Smooth muscle cell (in vitro differentiated cells): ENCODE measurements around the gene UBE2J2. TPM values are rescaled to one million over a fixed set of nuclear protein-coding genes. Genes with fewer than 3 reads are reported as not detected.

ENCODE experiments used
- DNase-seq: peaks from one replicate; lab custom pipeline; 2025; ENCODE audit not compliant: unreplicated experiment; lab: John Stamatoyannopoulos, UW
- H2AFZ ChIP-seq: fragments of 200-600 bp; sonication (generic); 2 replicates; pipeline ENCODE4 v1.6.0; 2016; ENCODE audit warnings: antibody characterized with exemption, low read depth, mild to moderate bottlenecking
- H3F3A ChIP-seq: fragments of 200-600 bp; sonication (generic); 2 replicates; pipeline ENCODE4 v1.6.0; 2017; ENCODE audit warnings: antibody characterized with exemption, low read depth
- H3K27ac ChIP-seq: fragments of 200-600 bp; sonication (generic); 2 replicates; pipeline ENCODE4 v1.5.1; 2016; ENCODE audit warnings: low read depth, mild to moderate bottlenecking
- H3K27me3 ChIP-seq: fragments of 200-600 bp; sonication (generic); 2 replicates; pipeline ENCODE4 v1.6.1; 2016; ENCODE audit warnings: low read depth, mild to moderate bottlenecking
- H3K36me3 ChIP-seq: fragments of 200-600 bp; sonication (generic); 2 replicates; pipeline ENCODE4 v1.5.1; 2016; ENCODE audit warnings: low read depth
- H3K4me1 ChIP-seq: fragments of 200-600 bp; sonication (generic); 2 replicates; pipeline ENCODE4 v1.5.1; 2016; ENCODE audit warnings: low read depth
- H3K4me2 ChIP-seq: fragments of 200-600 bp; sonication (generic); 2 replicates; pipeline ENCODE4 v1.6.0; 2016; ENCODE audit warnings: mild to moderate bottlenecking
- H3K4me3 ChIP-seq: fragments of 200-600 bp; sonication (generic); 2 replicates; pipeline ENCODE4 v1.5.1; 2016; ENCODE audit warnings: mild to moderate bottlenecking
- H3K79me2 ChIP-seq: fragments of 200-600 bp; sonication (generic); 2 replicates; pipeline ENCODE4 v1.6.0; 2016; ENCODE audit warnings: low read depth, mild to moderate bottlenecking
- H3K9ac ChIP-seq: fragments of 200-600 bp; sonication (generic); 2 replicates; pipeline ENCODE4 v1.6.0; 2016; ENCODE audit warnings: low read depth
- H3K9me3 ChIP-seq: fragments of 200-600 bp; sonication (generic); replicated peaks from 2 replicates; pipeline ENCODE4 v1.5.1; 2016; ENCODE audit warnings: low read depth
- H4K20me1 ChIP-seq: fragments of 200-600 bp; sonication (generic); 2 replicates; pipeline ENCODE4 v1.6.0; 2016; ENCODE audit warnings: low read depth
- WGBS: methylation state at CpG from one replicate; pipeline ENCODE4 v1.1.7; 2016; ENCODE audit warnings: low lambda C conversion rate; 5-methylcytosine and 5-hydroxymethylcytosine counted together
- polyA plus RNA-seq: library from polyadenylated mRNA; unstranded; fragments of >200 nt; fragmentation: Nextera tagmentation; extraction: Ambion mirVana; gene quantifications from 2 replicates; pipeline ENCODE4 v1.2.1, GENCODE V29; 2016
- total RNA-seq: library from RNA; depleted of rRNA; stranded (reverse); fragments of >200 nt; gene quantifications from 2 replicates; pipeline ENCODE4 v1.2.3, GENCODE V29; 2014
- TF ChIP-seq, protein P1 (sequence below): fragments of 200-600 bp; sonication (generic); IDR thresholded peaks from 2 replicates; pipeline ENCODE4 v1.5.1; 2017; ENCODE audit warnings: borderline replicate concordance, mild to moderate bottlenecking, antibody characterized with exemption; ENCODE audit not compliant: insufficient read depth, poor library complexity, severe bottlenecking

Gene UBE2J2
- total and polyA plus RNA-seq, 2 experiments from 2014 or later = 30.2 to 72.9 TPM

DNA sequence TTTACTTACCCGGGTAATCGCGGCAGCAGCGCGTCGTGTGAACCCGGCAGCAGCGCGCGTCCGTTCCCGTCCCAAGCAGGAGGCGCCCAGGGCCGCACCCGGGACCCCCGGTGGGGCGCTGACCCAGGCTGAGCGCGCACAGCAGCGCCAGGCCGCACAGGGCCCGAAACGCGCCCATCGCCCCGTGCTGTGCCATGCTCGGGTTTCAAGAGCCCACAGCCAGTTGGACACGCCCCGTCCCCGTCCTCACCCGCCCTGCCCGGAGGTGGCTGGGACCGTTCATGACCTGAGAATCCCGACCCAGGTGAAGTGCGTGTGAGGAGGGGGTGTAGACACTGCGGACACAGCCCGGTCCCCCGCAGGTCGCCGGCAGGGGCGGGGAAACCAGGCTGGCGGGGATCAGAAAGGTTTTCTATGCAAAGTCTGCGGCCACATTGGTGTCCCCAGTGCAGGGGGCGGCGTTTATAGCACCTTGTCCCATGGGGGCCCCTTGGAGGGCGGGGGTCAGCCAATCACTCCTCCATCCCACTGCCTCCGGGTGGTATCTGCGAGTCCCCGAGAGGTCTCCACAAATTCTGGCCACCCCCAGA, 67.2 kb downstream of the UBE2J2 start, which contains the start of gene TNFRSF18:
Gene TNFRSF18 (minus strand): TSS at position 217 of the 590 bp plus-strand sequence. CDS start 21 bp downstream, at position 196.
- no peak for DNase-seq
- TF ChIP-seq, protein P1, sequence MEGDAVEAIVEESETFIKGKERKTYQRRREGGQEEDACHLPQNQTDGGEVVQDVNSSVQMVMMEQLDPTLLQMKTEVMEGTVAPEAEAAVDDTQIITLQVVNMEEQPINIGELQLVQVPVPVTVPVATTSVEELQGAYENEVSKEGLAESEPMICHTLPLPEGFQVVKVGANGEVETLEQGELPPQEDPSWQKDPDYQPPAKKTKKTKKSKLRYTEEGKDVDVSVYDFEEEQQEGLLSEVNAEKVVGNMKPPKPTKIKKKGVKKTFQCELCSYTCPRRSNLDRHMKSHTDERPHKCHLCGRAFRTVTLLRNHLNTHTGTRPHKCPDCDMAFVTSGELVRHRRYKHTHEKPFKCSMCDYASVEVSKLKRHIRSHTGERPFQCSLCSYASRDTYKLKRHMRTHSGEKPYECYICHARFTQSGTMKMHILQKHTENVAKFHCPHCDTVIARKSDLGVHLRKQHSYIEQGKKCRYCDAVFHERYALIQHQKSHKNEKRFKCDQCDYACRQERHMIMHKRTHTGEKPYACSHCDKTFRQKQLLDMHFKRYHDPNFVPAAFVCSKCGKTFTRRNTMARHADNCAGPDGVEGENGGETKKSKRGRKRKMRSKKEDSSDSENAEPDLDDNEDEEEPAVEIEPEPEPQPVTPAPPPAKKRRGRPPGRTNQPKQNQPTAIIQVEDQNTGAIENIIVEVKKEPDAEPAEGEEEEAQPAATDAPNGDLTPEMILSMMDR = no peak
- H3K9ac ChIP-seq = peak within 1 kb of the TSS; percentile 17
- H3K4me2 ChIP-seq = peak within 1 kb of the TSS; percentile 85
- WGBS = 25% methylated on average over 47 of the region's 49 CpGs
- no peak within 1 kb of the TSS for H2AFZ ChIP-seq
- peaks cover 9% of the 10 kb centered on the region for H3K4me1 ChIP-seq
- H3K36me3 ChIP-seq = no peaks in the 10 kb centered on the region
- H4K20me1 ChIP-seq = no peaks in the 10 kb centered on the region
- H3K9me3 ChIP-seq = no peaks in the 10 kb centered on the region
- H3K27ac ChIP-seq = no peak within 1 kb of the TSS
- no peaks in the 10 kb centered on the region for H3F3A ChIP-seq
- H3K27me3 ChIP-seq = no peaks in the 10 kb centered on the region
- H3K79me2 ChIP-seq = no peaks in the 10 kb centered on the region
- peak within 1 kb of the TSS; percentile 31 for H3K4me3 ChIP-seq

GRCh38 chr1:1205769-1206375, 67.8 kb downstream of the UBE2J2 start:
- Histone ChIP-seq H3K27ac (no peak overlapping the region), H4K20me1 (no peaks in the 10 kb centered on the region), H3K79me2 (no peaks in the 10 kb centered on the region), H3K4me1 (peaks cover 9% of the 10 kb centered on the region), H3K36me3 (no peaks in the 10 kb centered on the region), H3K4me3 (peak overlapping the region; percentile 31), H3K4me2 (peak overlapping the region; percentile 85), H2AFZ (no peak overlapping the region), H3K9me3 (no peaks in the 10 kb centered on the region), H3K9ac (peak overlapping the region; percentile 17), H3K27me3 (no peaks in the 10 kb centered on the region), H3F3A (no peaks in the 10 kb centered on the region)
- 52% methylated on average over 27 of the region's 31 CpGs for WGBS
- no peak for DNase-seq
- TF ChIP-seq, protein P1 = no peak

DNA sequence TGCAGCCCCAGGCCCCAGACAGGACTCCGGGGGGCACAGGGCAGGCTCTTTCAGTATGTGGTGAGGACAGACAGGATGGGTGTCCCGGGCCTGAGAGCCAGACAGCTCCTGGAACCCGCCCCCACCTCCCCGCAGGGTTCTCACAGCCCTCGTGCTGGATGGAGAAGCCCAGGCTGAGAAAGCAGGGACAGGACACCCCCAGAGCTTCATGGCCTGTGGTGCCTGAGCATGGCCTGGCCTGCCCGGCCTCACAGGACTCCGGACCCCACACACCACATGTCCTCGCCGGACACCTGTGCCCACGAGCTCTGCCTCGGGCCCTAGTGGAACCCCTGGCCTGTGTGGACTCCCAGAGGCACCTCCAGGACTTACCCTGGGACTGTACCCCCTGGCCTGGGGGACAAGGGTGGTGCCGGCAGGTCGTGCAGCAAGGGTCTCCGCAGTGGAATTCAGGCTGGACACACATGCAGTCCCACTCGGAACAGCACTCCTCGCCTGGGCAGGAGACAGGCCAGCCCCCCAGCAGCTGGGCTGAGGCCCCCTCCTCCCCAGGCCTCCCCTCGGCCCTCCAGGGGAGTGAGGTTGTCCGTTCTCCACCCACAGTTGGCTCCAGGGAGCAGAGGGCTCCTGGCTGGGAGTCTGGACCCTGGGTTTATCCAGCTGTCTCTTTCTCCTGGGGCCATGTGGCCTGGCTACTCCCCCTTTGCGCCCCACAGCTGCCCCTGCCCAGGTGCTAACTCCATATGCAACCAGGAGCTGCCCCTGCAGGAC, 68.5 kb downstream of the UBE2J2 start:
- Histone ChIP-seq H3K27me3 (no peaks in the 10 kb centered on the region), H3K4me1 (peaks cover 9% of the 10 kb centered on the region), H3K9ac (no peak overlapping the region), H3K27ac (no peak overlapping the region), H3K4me3 (no peak overlapping the region), H3K4me2 (peak overlapping the region; percentile 85), H3K79me2 (no peaks in the 10 kb centered on the region), H2AFZ (no peak overlapping the region), H4K20me1 (no peaks in the 10 kb centered on the region), H3K36me3 (no peaks in the 10 kb centered on the region), H3F3A (no peaks in the 10 kb centered on the region), H3K9me3 (no peaks in the 10 kb centered on the region)
- TF ChIP-seq, protein P1 = no peak
- WGBS = 89% methylated on average over 18 of the region's 19 CpGs
- DNase-seq = no peak
